OCI-LY3 (cell line): ENCODE measurements around the gene ABCB10.

ENCODE experiments used
- H2AFZ ChIP-seq: fragments of 200-600, 300-600 bp; shearing (Covaris generic); 2 replicates; pipeline ENCODE4 v1.6.0; 2014; ENCODE audit warnings: antibody characterized with exemption, low read depth, low read length
- H3K27ac ChIP-seq: fragments of 200-600, 300-600 bp; sonication (generic); 2 replicates; pipeline ENCODE4 v1.5.1; 2014; ENCODE audit warnings: mild to moderate bottlenecking, low read length, moderate library complexity, mixed read lengths
- H3K27me3 ChIP-seq: fragments of 200-600, 300-600 bp; sonication (generic); 2 replicates; pipeline ENCODE4 v1.6.1; 2014; ENCODE audit warnings: low read depth, low read length, mixed read lengths
- H3K36me3 ChIP-seq: fragments of 200-600, 300-600 bp; sonication (generic); replicated peaks from 2 replicates; pipeline ENCODE3; 2014; ENCODE audit warnings: low read depth, low read length, mixed read lengths
- H3K4me1 ChIP-seq: fragments of 300-600, 200-600 bp; sonication (generic); 2 replicates; pipeline ENCODE4 v1.6.1; 2014; ENCODE audit warnings: low read length, mixed read lengths
- H3K4me2 ChIP-seq: fragments of 200-600, 300-600 bp; sonication (generic); 2 replicates; pipeline ENCODE4 v1.6.1; 2014; ENCODE audit warnings: low read length, mixed read lengths
- H3K4me3 ChIP-seq: fragments of 300-600, 200-600 bp; sonication (generic); 2 replicates; pipeline ENCODE4 v1.5.1; 2014; ENCODE audit warnings: antibody characterized with exemption, mild to moderate bottlenecking, low read length, moderate library complexity
- H3K79me2 ChIP-seq: fragments of 300-600, 200-600 bp; shearing (Covaris generic); 2 replicates; pipeline ENCODE4 v1.6.1; 2014; ENCODE audit warnings: mild to moderate bottlenecking, low read length, mixed read lengths
- H3K9ac ChIP-seq: fragments of 300-600, 200-600 bp; shearing (Covaris generic); 2 replicates; pipeline ENCODE4 v1.6.0; 2014; ENCODE audit warnings: mild to moderate bottlenecking, low read length, moderate library complexity
- H3K9me3 ChIP-seq: fragments of 200-600, 300-600 bp; shearing (Covaris generic); 2 replicates; pipeline ENCODE4 v1.6.1; 2014; ENCODE audit warnings: low read length, mixed read lengths; ENCODE audit not compliant: insufficient read depth
- H4K20me1 ChIP-seq: fragments of 200-600, 300-600 bp; sonication (generic); 2 replicates; pipeline ENCODE4 v1.6.1; 2016; ENCODE audit warnings: low read length, mixed read lengths; ENCODE audit not compliant: insufficient read depth
- CTCF ChIP-seq: fragments of 200-600, 300-600 bp; sonication (generic); IDR thresholded peaks from 2 replicates; pipeline ENCODE4 v1.5.1; 2014; ENCODE audit warnings: antibody characterized with exemption, low read length, low read depth
- EZH2phosphoT487 ChIP-seq: fragments of 200-600 bp; shearing (Covaris generic); IDR thresholded peaks from 2 replicates; pipeline ENCODE4 v1.6.1; 2018; ENCODE audit warnings: antibody characterized with exemption, mixed run types, low read depth

ABCB10 gene

GRCh38 chr1:229582715-229583114 is 24.2 kb upstream of the ABCB10 start:
- TF ChIP-seq CTCF (no peak), EZH2phosphoT487 (no peak)
- Histone ChIP-seq H3K79me2 (no peaks in the 10 kb centered on the region), H3K4me1 (peaks cover 14% of the 10 kb centered on the region), H3K4me3 (no peak overlapping the region), H3K36me3 (no peaks in the 10 kb centered on the region), H3K9ac (no peak overlapping the region), H3K9me3 (no peaks in the 10 kb centered on the region), H2AFZ (no peak overlapping the region), H3K27ac (no peak overlapping the region), H3K27me3 (no peaks in the 10 kb centered on the region), H3K4me2 (no peak overlapping the region), H4K20me1 (no peaks in the 10 kb centered on the region)

DNA sequence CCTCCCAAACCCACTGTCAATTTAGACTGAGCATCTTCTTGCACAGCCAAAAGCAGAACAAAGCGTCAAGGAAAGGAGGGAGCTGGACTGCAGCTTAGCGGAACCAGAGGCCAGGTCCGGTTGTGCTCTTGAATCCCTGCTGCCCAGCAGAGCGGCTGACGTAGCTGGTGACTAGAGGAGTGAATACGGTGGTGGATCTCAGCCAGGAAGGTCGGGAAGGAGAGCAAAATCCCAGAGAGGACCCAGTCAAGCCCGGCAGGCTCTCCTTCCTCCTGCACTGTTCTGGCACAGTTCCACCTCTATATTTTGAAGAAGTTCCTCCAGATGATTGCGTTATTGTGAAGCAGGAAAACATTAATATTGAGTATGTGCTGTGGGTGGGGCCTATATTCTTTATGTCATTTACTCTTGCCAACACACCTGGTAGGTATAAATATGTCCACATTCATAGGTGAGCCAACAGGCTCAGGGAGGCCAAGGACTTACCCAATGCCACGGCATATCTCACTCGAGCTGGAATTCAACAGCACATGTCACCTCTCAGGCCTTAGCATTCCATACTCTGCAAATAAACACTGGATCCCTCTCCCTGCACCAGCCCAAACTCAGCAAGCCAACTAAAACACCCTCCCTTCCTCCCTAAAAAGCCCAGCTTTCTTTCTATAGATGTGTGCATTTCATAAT is 23.6 kb upstream of the ABCB10 start:
- Histone ChIP-seq H3K4me1 (peaks cover 14% of the 10 kb centered on the region), H3K79me2 (no peaks in the 10 kb centered on the region), H2AFZ (no peak overlapping the region), H3K4me3 (no peak overlapping the region), H3K27me3 (no peaks in the 10 kb centered on the region), H3K9me3 (no peaks in the 10 kb centered on the region), H3K36me3 (no peaks in the 10 kb centered on the region), H3K27ac (no peak overlapping the region), H4K20me1 (no peaks in the 10 kb centered on the region), H3K4me2 (no peak overlapping the region), H3K9ac (no peak overlapping the region)
- TF ChIP-seq CTCF (no peak), EZH2phosphoT487 (no peak)

DNA sequence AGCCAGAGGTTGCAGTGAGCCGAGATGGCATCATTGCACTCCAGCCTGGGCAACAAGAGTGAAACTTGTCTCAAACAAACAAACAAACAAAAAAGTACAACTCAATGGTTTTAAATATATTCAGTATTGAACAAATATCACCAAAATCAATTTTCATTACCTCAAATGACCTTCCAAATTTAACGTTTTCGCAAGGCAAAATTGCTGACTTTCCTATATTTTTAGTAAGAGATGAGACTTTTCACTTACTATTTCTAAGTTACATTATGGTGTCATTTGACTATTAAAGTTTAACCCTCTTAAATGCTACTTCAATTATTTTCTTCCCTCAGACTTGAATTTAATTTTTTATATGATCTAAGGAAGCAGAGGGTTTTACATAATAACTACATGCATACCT is 23.0 kb upstream of the ABCB10 start:
- H3K9me3 ChIP-seq: no peaks in the 10 kb centered on the region
- no peaks in the 10 kb centered on the region for H3K36me3 ChIP-seq
- H3K4me2 ChIP-seq: no peak overlapping the region
- no peak overlapping the region for H3K9ac ChIP-seq
- H2AFZ ChIP-seq: no peak overlapping the region
- H3K4me3 ChIP-seq: no peak overlapping the region
- H3K4me1 ChIP-seq: peaks cover 14% of the 10 kb centered on the region
- no peak overlapping the region for H3K27ac ChIP-seq
- H3K79me2 ChIP-seq: no peaks in the 10 kb centered on the region
- no peaks in the 10 kb centered on the region for H3K27me3 ChIP-seq
- no peaks in the 10 kb centered on the region for H4K20me1 ChIP-seq
- TF ChIP-seq EZH2phosphoT487 (no peak), CTCF (no peak)

- Histone ChIP-seq H3K4me1 (peaks cover 14% of the 10 kb centered on the region), H3K27me3 (no peaks in the 10 kb centered on the region), H3K79me2 (no peaks in the 10 kb centered on the region), H3K4me3 (peak overlapping the region; percentile 77), H3K9me3 (no peaks in the 10 kb centered on the region), H2AFZ (peak overlapping the region; percentile 93), H3K9ac (peak overlapping the region; percentile 59), H3K36me3 (no peaks in the 10 kb centered on the region), H4K20me1 (no peaks in the 10 kb centered on the region), H3K27ac (peak overlapping the region; percentile 59), H3K4me2 (peak overlapping the region; percentile 93)
- TF ChIP-seq EZH2phosphoT487 (no peak), CTCF (no peak; the same call in 1 of the 2 replicates)
These were observed 20.7 kb upstream of the ABCB10 start for GRCh38 chr1:229579059-229579673.
